Vagina (tissue), 2 donors: ENCODE measurements around the gene PSG4.
"Not testable (repeated sequence)": the region's sequence is repeated elsewhere in the genome, so short reads cannot be mapped to it uniquely, and the experiment has no call there.

Experiments used
- POLR2AphosphoS5 ChIP-seq, 2 donors: sonication (generic); formaldehyde crosslinking; IDR thresholded peaks; one replicate each; pipeline ENCODE4 v1.9.0; 2017; ENCODE audit warnings: antibody characterized with exemption in 2 of 2, mild to moderate bottlenecking in 2 of 2, low read depth in 1 of 2; ENCODE audit not compliant: insufficient read depth in 1 of 2
- TF ChIP-seq, protein P1 (sequence below), 3 experiments: fragments of 450-650 bp in 2 of 3; fragments of 200-600 bp in 1 of 3; sonication (generic) in 1 of 3; IDR thresholded peaks; one replicate each; pipeline ENCODE4 v1.5.1; 2017 to 2019; ENCODE audit warnings: antibody characterized with exemption in 3 of 3, mild to moderate bottlenecking in 2 of 3, moderate library complexity in 2 of 3

DNA sequence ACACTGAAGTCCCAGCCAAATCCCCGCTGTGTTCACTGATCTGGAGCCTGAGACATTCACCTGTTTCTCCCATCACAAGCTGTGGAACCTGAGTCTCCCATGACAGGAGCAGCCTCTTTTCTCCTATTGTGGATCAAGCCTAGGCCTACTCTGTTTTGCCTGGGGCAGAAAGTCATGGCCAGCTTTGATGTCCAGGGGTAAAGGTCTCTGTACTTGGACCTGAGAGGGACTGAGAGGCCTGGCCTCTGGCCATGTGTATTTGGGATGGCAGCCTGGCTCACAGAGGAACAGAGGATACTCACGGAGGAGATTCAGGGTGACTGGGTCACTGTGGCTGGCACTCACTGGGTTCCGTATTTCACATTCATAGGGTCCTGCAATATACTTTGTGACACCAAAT is 26.9 kb downstream of the PSG4 start:
- not testable (repeated sequence) for TF ChIP-seq POLR2AphosphoS5 (IDR thresholded peaks at IDR 0.05; ENCODE audit: insufficient read depth in 1 of 2, low read depth in 1 of 2)
- TF ChIP-seq, protein P1, sequence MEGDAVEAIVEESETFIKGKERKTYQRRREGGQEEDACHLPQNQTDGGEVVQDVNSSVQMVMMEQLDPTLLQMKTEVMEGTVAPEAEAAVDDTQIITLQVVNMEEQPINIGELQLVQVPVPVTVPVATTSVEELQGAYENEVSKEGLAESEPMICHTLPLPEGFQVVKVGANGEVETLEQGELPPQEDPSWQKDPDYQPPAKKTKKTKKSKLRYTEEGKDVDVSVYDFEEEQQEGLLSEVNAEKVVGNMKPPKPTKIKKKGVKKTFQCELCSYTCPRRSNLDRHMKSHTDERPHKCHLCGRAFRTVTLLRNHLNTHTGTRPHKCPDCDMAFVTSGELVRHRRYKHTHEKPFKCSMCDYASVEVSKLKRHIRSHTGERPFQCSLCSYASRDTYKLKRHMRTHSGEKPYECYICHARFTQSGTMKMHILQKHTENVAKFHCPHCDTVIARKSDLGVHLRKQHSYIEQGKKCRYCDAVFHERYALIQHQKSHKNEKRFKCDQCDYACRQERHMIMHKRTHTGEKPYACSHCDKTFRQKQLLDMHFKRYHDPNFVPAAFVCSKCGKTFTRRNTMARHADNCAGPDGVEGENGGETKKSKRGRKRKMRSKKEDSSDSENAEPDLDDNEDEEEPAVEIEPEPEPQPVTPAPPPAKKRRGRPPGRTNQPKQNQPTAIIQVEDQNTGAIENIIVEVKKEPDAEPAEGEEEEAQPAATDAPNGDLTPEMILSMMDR (IDR thresholded peaks at IDR 0.05): not testable (repeated sequence)
